Limb (tissue), 2 donors: Measurements from ENCODE around the gene MRE11.
"Not testable (repeated sequence)": the region's sequence is repeated elsewhere in the genome, so short reads cannot be mapped to it uniquely, and the experiment has no call there.

ENCODE experiments used
- DNase-seq, 2 donors: peaks; one replicate each; pipeline ENCODE4 v3.0.0-alpha.2; 2016; ENCODE audit errors: extremely low spot score in 2 of 2

Gene MRE11

DNA sequence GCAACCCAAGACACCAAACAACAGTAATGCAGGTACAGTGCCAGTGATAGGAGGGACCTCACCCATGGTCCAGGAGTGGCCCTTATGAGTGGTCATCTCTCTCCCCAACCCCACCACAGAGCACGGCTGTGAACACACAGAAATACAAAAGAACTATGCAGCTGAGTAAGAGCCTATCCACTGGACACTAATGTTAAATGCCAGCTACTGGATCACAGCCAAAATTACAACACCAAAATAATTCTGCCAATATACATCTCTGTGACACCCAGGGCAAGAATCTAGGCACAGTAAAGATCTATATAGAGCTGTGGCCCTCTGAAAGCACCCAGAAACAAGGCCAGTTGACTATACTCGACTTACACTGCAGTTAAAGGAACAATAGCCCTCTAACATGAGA lies 69.6 kb downstream of the MRE11 start:
- DNase-seq = no peak

DNA sequence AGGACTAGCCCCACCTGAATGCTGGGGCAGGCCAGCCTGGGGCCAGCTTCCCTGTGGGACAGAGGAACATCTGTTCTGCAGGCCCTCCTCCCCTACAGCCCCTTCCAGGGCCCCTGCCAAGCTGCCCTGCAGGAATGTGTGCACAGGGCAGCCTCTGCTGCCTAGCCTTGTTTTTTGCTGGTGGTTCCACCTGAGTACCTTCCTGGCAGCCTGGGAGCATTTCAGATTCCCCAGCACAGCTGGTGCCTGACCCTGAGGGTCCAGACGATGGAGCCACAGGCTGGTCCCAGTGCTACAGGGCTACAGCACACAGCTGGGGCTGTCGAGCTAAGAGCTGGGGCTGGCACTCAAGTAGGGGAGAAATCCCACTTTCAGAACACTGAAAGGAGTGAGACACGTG lies 70.1 kb downstream of the MRE11 start:
- no peak for DNase-seq

DNA sequence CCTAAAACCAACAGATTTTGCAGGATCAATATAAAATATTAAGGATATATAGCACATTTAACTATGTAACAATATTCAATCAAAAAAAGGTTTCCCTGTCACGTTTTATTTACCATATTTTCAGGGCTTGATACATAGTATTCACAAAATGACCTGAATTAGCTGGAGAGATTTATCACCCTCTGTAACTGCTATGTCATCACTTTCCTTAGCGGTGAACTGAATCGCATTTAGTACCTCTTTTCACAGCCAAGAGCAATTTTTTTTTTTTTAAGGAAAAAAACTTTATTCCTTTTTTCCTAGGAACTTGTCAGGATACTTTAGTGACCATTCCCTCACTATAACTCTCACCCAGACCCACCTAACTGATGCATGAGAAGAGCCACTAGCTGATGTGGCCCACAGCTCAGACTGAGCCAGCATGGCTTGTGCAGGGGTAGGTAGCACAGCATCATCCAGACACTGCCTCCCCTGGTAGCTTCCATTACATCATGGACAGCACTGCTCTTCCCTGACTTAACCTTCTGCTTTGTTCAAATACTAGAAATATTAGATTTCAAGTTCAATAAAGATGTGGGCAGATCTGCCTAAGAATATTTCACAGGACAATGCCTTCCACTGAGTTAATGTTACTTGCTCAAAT lies 75.4 kb downstream of the MRE11 start:
- DNase-seq = no peak

DNA sequence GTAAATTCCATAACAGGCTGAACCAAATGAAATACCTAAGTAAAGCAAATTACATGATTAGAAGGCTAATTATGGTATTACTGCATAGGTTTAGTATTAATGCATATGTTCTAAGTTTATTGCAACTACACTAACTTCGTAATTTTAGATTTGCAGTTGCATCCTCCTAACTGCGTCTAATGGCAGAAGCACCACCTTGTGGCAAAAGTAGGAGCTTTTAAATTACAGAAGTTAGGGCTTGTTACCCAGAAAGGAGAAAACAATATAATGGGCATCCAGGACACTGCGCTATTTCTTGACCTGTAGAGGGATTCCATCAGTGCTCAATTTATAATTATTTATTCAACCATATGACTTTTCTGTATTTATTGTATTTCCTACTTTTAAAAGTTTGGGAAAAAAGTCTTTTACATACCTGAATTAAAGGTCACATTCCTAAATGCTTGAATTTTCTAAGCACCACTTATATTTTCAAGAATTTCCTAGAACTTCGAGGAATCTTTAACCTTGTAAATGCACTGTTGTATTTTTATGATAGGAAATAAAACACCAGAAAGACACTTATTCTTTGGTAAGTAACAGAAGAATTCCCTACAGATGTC lies 76.2 kb downstream of the MRE11 start:
- DNase-seq = peak in 1 of 2 donors; percentile 29

DNA sequence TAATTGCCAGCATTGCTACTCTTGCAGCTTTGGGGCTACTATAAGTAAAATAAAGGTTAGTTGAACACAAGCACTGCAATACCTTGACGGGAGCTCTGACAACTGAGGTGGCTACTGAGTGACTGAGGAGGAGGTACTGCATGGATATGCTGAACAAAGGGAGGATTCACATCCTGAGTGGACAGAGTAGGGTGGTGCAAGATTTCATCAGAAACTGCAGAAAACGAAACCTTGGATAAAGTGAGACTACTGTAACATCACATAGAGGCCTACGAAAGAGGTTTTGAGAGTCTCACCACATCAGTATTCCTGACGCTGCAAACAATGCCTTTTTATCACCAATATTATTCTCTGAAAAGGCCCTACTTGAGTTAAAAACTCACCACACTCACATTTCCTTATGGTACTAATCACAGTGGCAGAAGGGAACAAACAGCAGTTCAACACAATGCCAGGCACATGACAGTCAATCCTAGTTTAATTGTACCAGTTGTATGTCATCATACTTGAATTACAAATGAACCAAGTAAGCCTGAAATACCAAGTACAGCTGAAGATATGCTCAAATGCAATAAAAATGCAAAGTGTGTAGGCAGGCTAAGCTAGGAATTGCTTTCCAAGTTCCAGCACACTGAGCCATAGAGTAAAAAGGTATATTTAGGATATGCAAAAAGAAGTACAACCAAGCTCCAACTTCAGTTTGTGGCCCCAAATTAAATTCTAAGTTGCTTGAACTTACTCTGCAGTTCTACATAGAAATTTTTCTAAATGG lies 88.4 kb downstream of the MRE11 start:
- DNase-seq = no peak

DNA sequence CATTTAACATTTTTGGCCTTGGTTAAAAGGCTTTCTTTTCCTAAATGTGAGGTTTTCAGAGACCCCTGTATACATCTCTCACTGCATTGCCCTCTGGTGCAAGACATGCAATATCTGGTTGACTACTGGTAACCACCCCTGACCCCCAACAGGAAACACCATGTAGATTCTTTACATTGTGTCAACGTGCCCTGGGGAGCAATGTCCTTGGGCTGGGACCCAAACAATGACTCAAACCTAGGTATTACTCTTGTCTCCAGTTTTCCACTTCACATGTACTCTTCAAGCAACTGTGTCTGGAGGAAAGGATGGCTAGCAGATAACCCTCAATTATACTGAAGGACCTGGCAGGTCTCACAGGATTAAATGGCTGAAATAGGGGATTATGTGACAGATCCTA lies 91.3 kb downstream of the MRE11 start:
- DNase-seq = no peak

DNA sequence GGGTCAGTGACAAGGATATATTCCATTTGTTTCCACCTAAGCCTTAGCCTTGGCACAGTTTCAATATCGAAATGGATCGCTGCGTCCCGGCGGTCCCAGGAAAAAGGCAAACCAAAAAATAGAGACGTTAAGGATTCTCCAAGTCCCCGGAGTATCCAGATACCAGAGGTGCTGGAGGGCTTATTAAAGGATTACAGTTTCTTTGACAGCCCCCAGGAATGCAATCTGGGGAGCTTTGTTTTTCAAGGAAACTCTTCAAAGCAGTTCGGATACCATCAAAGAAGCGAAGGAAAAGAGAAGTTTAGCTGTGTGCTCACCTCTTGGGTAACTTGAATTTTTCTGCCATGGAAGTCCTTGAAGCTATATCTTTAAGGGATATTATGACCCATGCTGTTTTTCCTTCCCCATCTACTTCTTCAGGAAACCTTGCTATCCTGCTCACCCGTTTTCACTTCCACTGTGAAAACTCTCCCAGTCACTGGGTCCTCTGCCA lies 91.8 kb downstream of the MRE11 start:
- DNase-seq = no peak

DNA sequence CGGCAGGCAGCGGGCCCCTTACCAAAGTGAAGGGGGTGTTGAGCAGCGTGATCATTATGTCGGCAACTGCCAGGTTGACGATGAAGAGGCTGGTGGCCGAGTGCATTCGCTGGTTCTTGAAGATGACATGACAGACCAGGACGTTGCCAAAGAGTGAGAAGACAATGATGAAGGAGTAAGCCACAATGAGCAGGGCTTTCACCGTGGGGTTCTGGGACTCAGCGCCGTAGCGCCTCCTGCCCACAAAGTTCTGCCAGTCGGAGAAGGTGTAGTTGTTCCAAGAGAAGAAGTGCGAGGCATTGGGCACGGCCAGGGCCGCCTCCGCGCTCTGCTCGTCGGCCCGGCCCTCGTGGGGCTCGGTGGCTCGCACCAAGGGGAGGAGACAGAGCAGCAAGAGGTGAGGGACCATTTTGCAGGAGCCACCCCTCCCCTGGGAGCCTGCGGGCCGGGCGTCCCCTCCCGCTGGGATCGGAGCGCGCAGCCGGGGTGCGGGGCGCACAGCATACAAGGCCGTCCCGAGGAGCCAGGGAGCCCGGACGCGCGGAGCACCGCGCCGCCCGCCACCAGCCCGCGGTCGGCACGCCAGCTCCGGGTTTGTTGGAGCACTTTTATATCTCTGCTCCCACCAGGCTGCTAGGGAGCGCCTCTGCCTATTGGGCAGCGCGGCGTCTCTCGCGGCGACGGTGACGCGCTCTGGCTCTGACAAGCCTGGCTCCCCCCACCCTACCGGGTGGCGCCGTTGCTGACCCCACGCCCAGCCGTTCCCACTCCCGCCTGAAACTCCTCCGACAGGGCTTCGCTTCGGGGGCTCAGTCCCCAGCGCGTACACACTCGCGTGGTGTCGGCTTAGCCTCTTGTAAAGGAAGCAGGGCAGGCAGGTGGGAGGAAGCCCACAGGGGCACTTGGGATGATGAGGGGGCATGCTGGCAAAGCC lies 92.5 kb downstream of the MRE11 start, which contains the start of gene GPR83:
TSS of gene GPR83 (minus strand) at position 581 of the 934 bp plus-strand sequence. CDS start at position 409, 172 bp downstream.
- DNase-seq = peak in 1 of 2 donors; percentile 62

DNA sequence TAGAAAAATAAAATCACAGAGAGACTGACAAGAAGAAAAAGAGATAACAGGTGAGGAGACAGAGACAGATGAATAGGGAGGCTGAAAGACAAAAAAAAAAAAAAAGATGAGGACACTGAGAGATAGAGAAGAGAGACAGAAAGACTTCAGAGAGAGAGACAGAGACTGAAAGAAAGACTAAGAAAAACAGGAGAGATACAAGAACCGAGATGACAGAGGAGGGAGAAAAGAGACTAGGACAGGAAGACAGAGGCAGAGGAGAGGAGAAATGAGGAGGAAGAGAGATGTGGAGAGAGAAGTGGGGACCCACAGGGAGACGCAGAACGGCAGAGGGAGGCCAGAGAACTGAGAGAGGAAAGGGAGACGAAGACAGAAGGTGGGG lies 93.2 kb downstream of the MRE11 start:
- DNase-seq = no peak

DNA sequence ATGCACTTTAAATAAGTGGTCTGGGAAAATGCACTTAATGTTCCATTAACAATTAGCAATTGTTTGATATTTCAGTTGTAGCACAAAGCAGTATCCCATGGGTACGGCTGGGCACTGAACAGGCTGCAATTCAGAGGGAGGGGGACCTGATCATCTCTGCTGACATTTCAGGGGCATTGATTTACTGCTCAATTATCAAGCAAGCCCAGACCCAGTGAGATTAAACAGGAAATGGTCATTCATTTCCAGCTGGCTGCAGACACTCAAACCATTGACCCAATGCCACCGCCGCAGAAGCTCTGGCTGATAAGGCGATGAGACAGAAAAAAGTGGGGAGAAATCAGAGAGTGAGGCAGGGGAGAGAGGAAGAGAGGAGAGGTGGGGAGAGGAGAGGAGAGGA lies 93.6 kb downstream of the MRE11 start:
- no peak for DNase-seq

DNA sequence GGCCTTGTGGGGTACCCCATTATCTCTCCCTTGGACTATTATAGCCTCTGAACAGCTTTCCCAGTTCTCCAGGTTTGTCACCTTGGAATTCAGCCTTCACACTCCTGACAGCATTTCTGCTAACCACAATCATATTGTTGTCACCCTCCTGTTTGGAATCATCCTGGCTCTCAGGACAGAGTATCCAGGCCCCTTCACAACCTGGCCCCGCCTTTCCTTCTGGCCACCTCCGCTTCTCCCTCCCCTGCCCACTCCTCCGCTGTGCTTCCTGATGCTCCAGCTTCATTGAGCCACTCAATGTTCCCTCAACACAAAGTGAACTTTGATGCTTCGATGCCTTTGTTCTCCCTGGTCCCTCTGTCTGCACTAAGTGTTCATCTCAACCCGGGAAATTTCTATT lies 95.5 kb downstream of the MRE11 start:
- no peak for DNase-seq

DNA sequence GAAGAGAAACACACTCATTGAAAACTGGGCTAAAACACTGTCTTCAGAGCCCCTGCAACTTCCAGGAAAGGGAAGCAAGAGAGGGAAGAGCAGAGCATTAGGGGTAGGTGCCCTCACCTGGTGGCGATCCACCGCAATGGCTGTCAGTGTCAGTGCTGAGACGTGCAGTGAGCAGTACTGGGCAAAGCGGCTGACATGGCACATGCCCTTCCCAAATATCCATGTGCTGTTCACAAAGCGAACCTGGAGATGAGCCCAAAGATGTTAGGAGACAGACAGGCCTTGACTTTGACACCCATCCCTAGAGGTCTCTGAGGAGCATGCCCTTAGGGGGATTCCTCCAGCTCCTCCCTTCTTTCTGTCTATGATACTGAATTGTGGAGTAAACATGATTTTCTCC lies 97.4 kb downstream of the MRE11 start:
- DNase-seq = no peak

DNA sequence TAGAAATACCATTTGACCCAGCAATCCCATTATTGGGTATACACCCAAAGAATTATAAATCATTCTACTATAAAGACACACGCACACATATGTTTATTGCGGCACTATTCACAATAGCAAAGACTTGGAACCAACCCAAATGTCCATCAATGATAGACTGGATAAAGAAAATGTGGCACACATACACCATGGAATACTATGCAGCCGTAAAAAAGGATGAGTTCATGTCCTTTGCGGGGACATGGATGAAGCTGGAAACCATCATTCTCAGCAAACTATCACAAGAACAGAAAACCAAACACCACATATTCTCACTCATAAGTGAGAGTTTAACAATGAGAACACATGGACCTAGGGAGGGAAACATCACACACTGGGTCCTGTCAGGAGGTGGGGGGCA lies 101.7 kb downstream of the MRE11 start:
- not testable (repeated sequence) for DNase-seq

DNA sequence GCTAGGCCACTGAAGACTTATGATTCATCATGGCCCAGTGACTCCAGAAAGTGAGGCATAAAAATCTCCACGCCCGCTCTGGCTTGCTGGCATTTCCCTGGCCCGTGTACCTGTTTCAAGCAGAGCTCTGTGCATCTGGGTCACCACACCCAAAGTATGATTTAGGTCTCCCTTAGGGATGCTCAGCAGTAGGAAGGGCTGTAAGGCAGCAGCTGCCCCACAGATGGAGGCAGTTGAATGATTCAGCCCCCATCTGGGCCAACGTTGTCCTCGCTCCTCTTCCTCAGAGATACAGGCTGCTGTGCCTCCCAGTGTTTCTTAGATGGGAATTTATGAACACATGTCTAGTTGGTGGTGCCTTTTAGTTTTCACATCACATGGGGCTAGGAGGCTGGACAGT lies 114.0 kb downstream of the MRE11 start:
- DNase-seq = no peak

DNA sequence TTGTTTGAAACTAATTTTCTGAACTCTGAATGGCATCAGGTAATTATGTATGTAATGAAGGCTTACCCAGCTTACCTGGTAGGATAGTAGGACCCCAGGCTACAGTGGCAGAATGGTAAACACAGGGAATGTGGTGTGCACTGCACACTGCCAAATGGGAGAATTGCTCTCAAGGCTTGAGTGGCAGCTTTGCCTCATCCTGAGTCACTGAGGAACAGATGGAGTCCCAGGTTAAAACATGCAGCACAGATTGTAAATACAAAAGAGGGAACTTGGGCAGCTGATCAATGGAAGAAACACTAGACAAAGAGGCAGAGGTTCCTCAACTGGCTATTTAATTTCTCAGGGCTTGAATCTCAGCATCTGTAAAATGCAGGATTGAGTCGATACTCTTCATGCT lies 116.8 kb downstream of the MRE11 start:
- DNase-seq = no peak

DNA sequence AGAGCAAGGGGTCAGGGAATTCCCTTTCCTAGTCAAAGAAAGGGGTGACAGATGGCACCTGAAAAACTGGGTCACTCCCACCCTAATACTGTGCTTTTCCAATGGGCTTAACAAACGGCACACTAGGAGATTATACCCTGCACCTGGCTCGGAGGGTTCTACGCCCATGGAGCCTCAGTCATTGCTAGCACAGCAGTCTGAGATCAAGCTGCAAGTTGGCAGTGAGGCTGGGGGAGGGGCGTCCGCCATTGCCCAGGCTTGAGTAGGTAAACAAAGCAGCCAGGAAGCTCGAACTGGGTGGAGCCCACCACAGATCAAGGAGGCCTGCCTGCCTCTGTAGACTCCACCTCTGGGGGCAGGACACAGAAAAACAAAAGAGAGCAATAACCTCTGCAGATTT lies 123.1 kb downstream of the MRE11 start:
- not testable (repeated sequence) for DNase-seq
